SK-N-SH (cell line): ENCODE measurements around the gene FAM76B. TPM values are rescaled to one million over a fixed set of nuclear protein-coding genes. Genes with fewer than 3 reads are reported as not detected.

Experiments
- CTCF ChIA-PET: fragments of 300-600, 350-600 bp; formaldehyde crosslinking; extraction: SDS; loops from one replicate; lab custom pipeline; 2021; lab: Yijun Ruan, JAX
- POLR2A ChIA-PET: fragments of 350-600 bp; sonication (Branson Sonifier 250); formaldehyde crosslinking; extraction: SDS; loops from one replicate; lab custom pipeline; 2020; ENCODE audit warnings: antibody characterized with exemption, inconsistent platforms; lab: Yijun Ruan, JAX
- DNase-seq: peaks from one replicate; pipeline ENCODE4 v3.0.0; 2012
- H2AFZ ChIP-seq: fragments of 200-600 bp; sonication (generic); 2 replicates; pipeline ENCODE4 v1.8.1; 2016; ENCODE audit warnings: antibody characterized with exemption, mild to moderate bottlenecking, low read depth
- H3F3A ChIP-seq: fragments of 200-600 bp; sonication (generic); replicated peaks from 2 replicates; pipeline ENCODE3; 2016; ENCODE audit warnings: antibody characterized with exemption, mild to moderate bottlenecking; ENCODE audit not compliant: insufficient read depth
- H3K27ac ChIP-seq, 2 experiments: fragments of 200-500 bp in 1 of 2; fragments of 200-600 bp in 1 of 2; sonication (Bioruptor generic) in 1 of 2; sonication (generic), shearing (Covaris generic) in 1 of 2; 2 replicates each; pipeline versions ENCODE4 v1.5.1 to v1.6.1; 2014 to 2016; ENCODE audit warnings: low read depth in 2 of 2, inconsistent platforms in 1 of 2, low read length in 1 of 2, mild to moderate bottlenecking in 1 of 2, mixed read lengths in 1 of 2
- H3K27me3 ChIP-seq: fragments of 200-600 bp; sonication (generic), shearing (Covaris generic); 2 replicates; pipeline ENCODE4 v1.6.1; 2016; ENCODE audit warnings: mixed run types; ENCODE audit not compliant: insufficient read depth
- H3K36me3 ChIP-seq, 2 experiments: fragments of 200-500 bp in 1 of 2; fragments of 200-600 bp in 1 of 2; sonication (Bioruptor generic) in 1 of 2; sonication (generic) in 1 of 2; replicated peaks in 1 of 2; 2 replicates each; pipeline versions ENCODE3 to v1.5.1; 2014 to 2016; ENCODE audit warnings: low read length in 1 of 2, mild to moderate bottlenecking in 1 of 2; ENCODE audit not compliant: insufficient read depth in 2 of 2, control insufficient read depth in 1 of 2
- H3K4me1 ChIP-seq, 2 experiments: fragments of 200-500 bp in 1 of 2; fragments of 200-600 bp in 1 of 2; sonication (Bioruptor generic) in 1 of 2; sonication (generic), shearing (Covaris generic) in 1 of 2; 2 replicates each; pipeline versions ENCODE4 v1.5.1 to v1.6.1; 2014 to 2016; ENCODE audit warnings: low read depth in 1 of 2, low read length in 1 of 2, mixed run types in 1 of 2; ENCODE audit not compliant: insufficient read depth in 2 of 2, control insufficient read depth in 1 of 2
- H3K4me2 ChIP-seq: fragments of 200-600 bp; sonication (generic), shearing (Covaris generic); 2 replicates; pipeline ENCODE4 v1.6.1; 2017; ENCODE audit warnings: mixed run types
- H3K4me3 ChIP-seq, 2 experiments: fragments of 200-500 bp in 1 of 2; fragments of 200-600 bp in 1 of 2; sonication (Bioruptor generic) in 1 of 2; sonication (generic), shearing (Covaris generic) in 1 of 2; 2 replicates each; pipeline versions ENCODE4 v1.5.1 to v1.8.1; 2014 to 2016; ENCODE audit warnings: low read depth in 2 of 2, inconsistent platforms in 1 of 2, low read length in 1 of 2, mild to moderate bottlenecking in 1 of 2, mixed read lengths in 1 of 2, moderate library complexity in 1 of 2
- H3K79me2 ChIP-seq: fragments of 200-600 bp; sonication (generic); 2 replicates; pipeline ENCODE4 v1.8.1; 2017; ENCODE audit warnings: mild to moderate bottlenecking; ENCODE audit not compliant: insufficient read depth
- H3K9ac ChIP-seq: fragments of 200-600 bp; sonication (generic); 2 replicates; pipeline ENCODE4 v1.6.1; 2017; ENCODE audit warnings: mixed run types
- H3K9me2 ChIP-seq: fragments of 200-600 bp; sonication (generic); 2 replicates; pipeline ENCODE4 v1.6.1; 2017; ENCODE audit warnings: mixed run types
- H3K9me3 ChIP-seq: fragments of 200-600 bp; sonication (generic); 2 replicates; pipeline ENCODE4 v1.6.1; 2017; ENCODE audit warnings: mixed run types, mild to moderate bottlenecking, moderate library complexity
- H4K20me1 ChIP-seq: fragments of 200-600 bp; sonication (generic); 2 replicates; pipeline ENCODE4 v1.6.1; 2017; ENCODE audit warnings: mild to moderate bottlenecking, mixed run types; ENCODE audit not compliant: insufficient read depth
- ELF1 ChIP-seq: IDR thresholded peaks from 2 replicates; pipeline ENCODE4 v1.4.0; 2012
- EZH2phosphoT487 ChIP-seq: fragments of 200-600 bp; sonication (generic); IDR thresholded peaks from 2 replicates; pipeline ENCODE4 v1.6.1; 2017; ENCODE audit warnings: low read depth, mixed run types, mild to moderate bottlenecking, antibody characterized with exemption, moderate library complexity, borderline replicate concordance
- FOXM1 ChIP-seq: IDR thresholded peaks from 2 replicates; pipeline ENCODE4 v1.4.0; 2012; ENCODE audit warnings: low read depth, mild to moderate bottlenecking
- MEF2A ChIP-seq: IDR thresholded peaks from 2 replicates; pipeline ENCODE4 v1.4.0; 2012; ENCODE audit warnings: low read depth, borderline replicate concordance
- NFIC ChIP-seq: IDR thresholded peaks from 2 replicates; pipeline ENCODE4 v1.4.0; 2012; ENCODE audit warnings: borderline replicate concordance
- RXRA ChIP-seq: IDR thresholded peaks from 2 replicates; pipeline ENCODE4 v1.4.0; 2012; ENCODE audit warnings: low read depth, mild to moderate bottlenecking, borderline replicate concordance
- SMC3 ChIP-seq: IDR thresholded peaks from 2 replicates; pipeline ENCODE4 v1.6.1; 2012; ENCODE audit warnings: low read depth, low read length, improper control_type of control experiment
- TCF12 ChIP-seq: IDR thresholded peaks from 2 replicates; pipeline ENCODE4 v1.4.0; 2012
- TEAD4 ChIP-seq: IDR thresholded peaks from 2 replicates; pipeline ENCODE4 v1.4.0; 2012; ENCODE audit warnings: mild to moderate bottlenecking, borderline replicate concordance; ENCODE audit not compliant: insufficient read depth
- WGBS: methylation state at CpG from one replicate; pipeline ENCODE4 v1.1.6; 2017; ENCODE audit warnings: low lambda C conversion rate; 5-methylcytosine and 5-hydroxymethylcytosine counted together
- polyA plus RNA-seq, 3 experiments: library from polyadenylated mRNA; depleted of rRNA; stranded (reverse); fragments of >200 nt; gene quantifications; 2 replicates each; pipeline ENCODE4 v1.2.3, GENCODE V29; 2012
- TF ChIP-seq, protein P1 (sequence below): IDR thresholded peaks from 2 replicates; pipeline ENCODE4 v1.6.1; 2012; ENCODE audit warnings: mild to moderate bottlenecking, low read depth, low read length, moderate library complexity
- TF ChIP-seq, protein P2 (sequence below): IDR thresholded peaks from 2 replicates; pipeline ENCODE4 v1.4.0; 2012; ENCODE audit warnings: low read depth, borderline replicate concordance
- TF ChIP-seq, protein P3 (sequence below): IDR thresholded peaks from 2 replicates; pipeline ENCODE4 v1.4.0; 2012; ENCODE audit warnings: low read depth
- TF ChIP-seq, protein P4 (sequence below): fragments of 150-350 bp; IDR thresholded peaks from 2 replicates; pipeline ENCODE4 v1.6.1; 2017; ENCODE audit warnings: antibody characterized with exemption, low read length, low read depth, borderline replicate concordance

Gene FAM76B
- polyA plus RNA-seq, 1 of the 3 experiments (the other 2 are of a cell fraction), result 15.4 TPM

GRCh38 chr11:95729462-95729861 lies 60.1 kb downstream of the FAM76B start (continued):
- no peak for TF ChIP-seq RXRA
- TF ChIP-seq, protein P1, sequence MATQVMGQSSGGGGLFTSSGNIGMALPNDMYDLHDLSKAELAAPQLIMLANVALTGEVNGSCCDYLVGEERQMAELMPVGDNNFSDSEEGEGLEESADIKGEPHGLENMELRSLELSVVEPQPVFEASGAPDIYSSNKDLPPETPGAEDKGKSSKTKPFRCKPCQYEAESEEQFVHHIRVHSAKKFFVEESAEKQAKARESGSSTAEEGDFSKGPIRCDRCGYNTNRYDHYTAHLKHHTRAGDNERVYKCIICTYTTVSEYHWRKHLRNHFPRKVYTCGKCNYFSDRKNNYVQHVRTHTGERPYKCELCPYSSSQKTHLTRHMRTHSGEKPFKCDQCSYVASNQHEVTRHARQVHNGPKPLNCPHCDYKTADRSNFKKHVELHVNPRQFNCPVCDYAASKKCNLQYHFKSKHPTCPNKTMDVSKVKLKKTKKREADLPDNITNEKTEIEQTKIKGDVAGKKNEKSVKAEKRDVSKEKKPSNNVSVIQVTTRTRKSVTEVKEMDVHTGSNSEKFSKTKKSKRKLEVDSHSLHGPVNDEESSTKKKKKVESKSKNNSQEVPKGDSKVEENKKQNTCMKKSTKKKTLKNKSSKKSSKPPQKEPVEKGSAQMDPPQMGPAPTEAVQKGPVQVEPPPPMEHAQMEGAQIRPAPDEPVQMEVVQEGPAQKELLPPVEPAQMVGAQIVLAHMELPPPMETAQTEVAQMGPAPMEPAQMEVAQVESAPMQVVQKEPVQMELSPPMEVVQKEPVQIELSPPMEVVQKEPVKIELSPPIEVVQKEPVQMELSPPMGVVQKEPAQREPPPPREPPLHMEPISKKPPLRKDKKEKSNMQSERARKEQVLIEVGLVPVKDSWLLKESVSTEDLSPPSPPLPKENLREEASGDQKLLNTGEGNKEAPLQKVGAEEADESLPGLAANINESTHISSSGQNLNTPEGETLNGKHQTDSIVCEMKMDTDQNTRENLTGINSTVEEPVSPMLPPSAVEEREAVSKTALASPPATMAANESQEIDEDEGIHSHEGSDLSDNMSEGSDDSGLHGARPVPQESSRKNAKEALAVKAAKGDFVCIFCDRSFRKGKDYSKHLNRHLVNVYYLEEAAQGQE, result no peak
- TF ChIP-seq ELF1, result no peak
- TF ChIP-seq EZH2phosphoT487, result no peak
- TF ChIP-seq, protein P2, sequence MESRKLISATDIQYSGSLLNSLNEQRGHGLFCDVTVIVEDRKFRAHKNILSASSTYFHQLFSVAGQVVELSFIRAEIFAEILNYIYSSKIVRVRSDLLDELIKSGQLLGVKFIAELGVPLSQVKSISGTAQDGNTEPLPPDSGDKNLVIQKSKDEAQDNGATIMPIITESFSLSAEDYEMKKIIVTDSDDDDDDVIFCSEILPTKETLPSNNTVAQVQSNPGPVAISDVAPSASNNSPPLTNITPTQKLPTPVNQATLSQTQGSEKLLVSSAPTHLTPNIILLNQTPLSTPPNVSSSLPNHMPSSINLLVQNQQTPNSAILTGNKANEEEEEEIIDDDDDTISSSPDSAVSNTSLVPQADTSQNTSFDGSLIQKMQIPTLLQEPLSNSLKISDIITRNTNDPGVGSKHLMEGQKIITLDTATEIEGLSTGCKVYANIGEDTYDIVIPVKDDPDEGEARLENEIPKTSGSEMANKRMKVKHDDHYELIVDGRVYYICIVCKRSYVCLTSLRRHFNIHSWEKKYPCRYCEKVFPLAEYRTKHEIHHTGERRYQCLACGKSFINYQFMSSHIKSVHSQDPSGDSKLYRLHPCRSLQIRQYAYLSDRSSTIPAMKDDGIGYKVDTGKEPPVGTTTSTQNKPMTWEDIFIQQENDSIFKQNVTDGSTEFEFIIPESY, result no peak
- no peak for TF ChIP-seq TCF12

DNA sequence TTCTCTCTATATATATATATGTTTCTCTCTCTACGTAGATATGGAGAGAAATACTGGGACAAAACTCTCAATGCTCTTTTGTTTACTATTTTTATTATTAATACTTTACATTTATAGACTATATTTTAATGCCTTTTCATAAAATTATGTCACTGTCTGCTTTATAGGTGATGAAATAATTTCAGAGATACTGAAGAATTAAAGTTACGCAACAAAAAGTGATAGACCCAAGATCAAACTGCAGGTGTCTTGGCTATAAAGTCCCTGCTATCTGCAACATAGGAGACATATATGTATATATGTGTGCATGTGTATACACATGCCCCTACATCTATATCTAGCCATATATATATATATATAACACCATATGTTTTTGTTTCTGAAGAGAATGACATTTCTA lies 60.8 kb downstream of the FAM76B start:
- Histone ChIP-seq H3K36me3 (no peaks in the 10 kb centered on the region), H3K9ac (no peak overlapping the region), H3K79me2 (no peaks in the 10 kb centered on the region), H3K27me3 (no peaks in the 10 kb centered on the region), H3F3A (no peaks in the 10 kb centered on the region), H4K20me1 (no peaks in the 10 kb centered on the region), H3K9me2 (no peaks in the 10 kb centered on the region), H3K4me3 (no peak overlapping the region), H3K9me3 (no peaks in the 10 kb centered on the region), H3K27ac (no peak overlapping the region), H2AFZ (no peak overlapping the region), H3K4me2 (no peak overlapping the region), H3K4me1 (no peaks in the 10 kb centered on the region)
- WGBS, result 67% methylated on average over 2 of the region's 2 CpGs
- ChIA-PET POLR2A (no interaction called here), CTCF (no interaction called here)
- TF ChIP-seq, protein P3, sequence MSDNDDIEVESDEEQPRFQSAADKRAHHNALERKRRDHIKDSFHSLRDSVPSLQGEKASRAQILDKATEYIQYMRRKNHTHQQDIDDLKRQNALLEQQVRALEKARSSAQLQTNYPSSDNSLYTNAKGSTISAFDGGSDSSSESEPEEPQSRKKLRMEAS, result no peak
- TF ChIP-seq, protein P4, sequence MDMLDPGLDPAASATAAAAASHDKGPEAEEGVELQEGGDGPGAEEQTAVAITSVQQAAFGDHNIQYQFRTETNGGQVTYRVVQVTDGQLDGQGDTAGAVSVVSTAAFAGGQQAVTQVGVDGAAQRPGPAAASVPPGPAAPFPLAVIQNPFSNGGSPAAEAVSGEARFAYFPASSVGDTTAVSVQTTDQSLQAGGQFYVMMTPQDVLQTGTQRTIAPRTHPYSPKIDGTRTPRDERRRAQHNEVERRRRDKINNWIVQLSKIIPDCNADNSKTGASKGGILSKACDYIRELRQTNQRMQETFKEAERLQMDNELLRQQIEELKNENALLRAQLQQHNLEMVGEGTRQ, result no peak
- TF ChIP-seq MEF2A (no peak), TEAD4 (no peak), NFIC (no peak), EZH2phosphoT487 (no peak), SMC3 (no peak), FOXM1 (no peak)
- TF ChIP-seq, protein P1, result no peak
- TF ChIP-seq, protein P2, result no peak
- no peak for DNase-seq
